Liver (tissue), 9 donors: ENCODE measurements around the gene TTC22. TPM values are rescaled to one million over a fixed set of nuclear protein-coding genes. Genes with fewer than 3 reads are reported as not detected.

Experiments
- DNase-seq: peaks from one replicate; pipeline ENCODE4 v3.0.0-alpha.2; 2017; ENCODE audit warnings: low spot score
- H3K27ac ChIP-seq, 2 donors: one replicate each; pipeline ENCODE4 v1.7.0; 2013; ENCODE audit warnings: inconsistent platforms in 2 of 2, low read length in 2 of 2, control low read depth in 1 of 2, low read depth in 1 of 2, mild to moderate bottlenecking in 1 of 2
- H3K27me3 ChIP-seq, 4 donors: one replicate each; pipeline versions ENCODE4 v1.6.1 to v1.7.0; 2013; ENCODE audit warnings: low read length in 3 of 4, inconsistent platforms in 1 of 4, mild to moderate bottlenecking in 1 of 4, moderate library complexity in 1 of 4; ENCODE audit not compliant: control insufficient read depth in 4 of 4, insufficient read depth in 4 of 4
- H3K36me3 ChIP-seq, 4 donors: one replicate each; pipeline versions ENCODE4 v1.6.1 to v1.7.0; 2013; ENCODE audit warnings: low read length in 3 of 4, mild to moderate bottlenecking in 3 of 4, low read depth in 1 of 4, moderate library complexity in 1 of 4; ENCODE audit not compliant: control insufficient read depth in 4 of 4, insufficient read depth in 3 of 4
- H3K4me1 ChIP-seq, 4 donors: one replicate each; pipeline versions ENCODE4 v1.6.1 to v1.7.0; 2013; ENCODE audit warnings: low read length in 3 of 4, mild to moderate bottlenecking in 3 of 4, moderate library complexity in 1 of 4; ENCODE audit not compliant: control insufficient read depth in 4 of 4, insufficient read depth in 4 of 4
- H3K4me3 ChIP-seq, 3 donors: one replicate each; pipeline versions ENCODE4 v1.6.1 to v1.7.0; 2013; ENCODE audit warnings: low read length in 3 of 3, control low read depth in 1 of 3, low read depth in 1 of 3, mild to moderate bottlenecking in 1 of 3
- H3K9ac ChIP-seq, 2 donors: one replicate each; pipeline ENCODE4 v1.7.0; 2013; ENCODE audit warnings: low read length in 2 of 2, mild to moderate bottlenecking in 2 of 2, moderate library complexity in 2 of 2, control low read depth in 1 of 2, low read depth in 1 of 2
- H3K9me3 ChIP-seq, 4 donors: one replicate each; pipeline versions ENCODE4 v1.6.1 to v1.7.0; 2013; ENCODE audit warnings: low read length in 3 of 4; ENCODE audit not compliant: control insufficient read depth in 4 of 4
- ATF3 ChIP-seq: IDR thresholded peaks from 2 replicates; pipeline ENCODE4 v1.6.1; 2016; ENCODE audit warnings: antibody characterized with exemption
- CTCF ChIP-seq: fragments of 150-350 bp; IDR thresholded peaks from 2 replicates; pipeline ENCODE4 v1.5.1; 2017; ENCODE audit warnings: improper control_type of control experiment, low read depth, low read length; ENCODE audit not compliant: missing input control
- EGR1 ChIP-seq, 2 donors: IDR thresholded peaks; 2 replicates each; pipeline ENCODE4 v1.6.1; 2016 to 2018; ENCODE audit warnings: antibody characterized with exemption in 2 of 2, low read depth in 2 of 2
- FOXA1 ChIP-seq: IDR thresholded peaks from 2 replicates; pipeline ENCODE4 v1.6.1; 2016; ENCODE audit warnings: antibody characterized with exemption
- FOXA2 ChIP-seq: IDR thresholded peaks from 2 replicates; pipeline ENCODE4 v1.6.1; 2016; ENCODE audit warnings: antibody characterized with exemption
- GABPA ChIP-seq, 2 donors: IDR thresholded peaks in 1 of 2; conservative IDR thresholded peaks in 1 of 2; 2 replicates each; pipeline ENCODE4 v1.6.1; 2016; ENCODE audit warnings: antibody characterized with exemption in 2 of 2, mild to moderate bottlenecking in 1 of 2, moderate library complexity in 1 of 2
- JUND ChIP-seq, 2 donors: IDR thresholded peaks; 2 replicates each; pipeline ENCODE4 v1.6.1; 2016; ENCODE audit warnings: antibody characterized with exemption in 2 of 2
- NR2F2 ChIP-seq: IDR thresholded peaks from 2 replicates; pipeline ENCODE4 v1.6.1; 2016; ENCODE audit warnings: antibody characterized with exemption
- RAD21 ChIP-seq, 2 donors: IDR thresholded peaks; 2 replicates each; pipeline ENCODE4 v1.6.1; 2016; ENCODE audit warnings: antibody characterized with exemption in 2 of 2, mild to moderate bottlenecking in 2 of 2
- REST ChIP-seq: IDR thresholded peaks from 2 replicates; pipeline ENCODE4 v1.6.1; 2016; ENCODE audit warnings: antibody characterized with exemption, mild to moderate bottlenecking
- RXRA ChIP-seq, 2 donors: IDR thresholded peaks; 2 replicates each; pipeline ENCODE4 v1.6.1; 2017 to 2018; ENCODE audit warnings: antibody characterized with exemption in 2 of 2, mild to moderate bottlenecking in 1 of 2
- SP1 ChIP-seq: IDR thresholded peaks from 2 replicates; pipeline ENCODE4 v1.6.1; 2018; ENCODE audit warnings: antibody characterized with exemption, mild to moderate bottlenecking
- TAF1 ChIP-seq: conservative IDR thresholded peaks from 2 replicates; pipeline ENCODE4 v1.6.1; 2016; ENCODE audit warnings: antibody characterized with exemption, mild to moderate bottlenecking
- YY1 ChIP-seq: IDR thresholded peaks from 2 replicates; pipeline ENCODE4 v1.6.1; 2016; ENCODE audit warnings: antibody characterized with exemption, mild to moderate bottlenecking
- ZBTB33 ChIP-seq: IDR thresholded peaks from 2 replicates; pipeline ENCODE4 v1.6.1; 2016; ENCODE audit warnings: antibody characterized with exemption
- WGBS: extraction: QIAGEN DNeasy Blood & Tissue Kit; methylation state at CpG from one replicate; pipeline ENCODE4 v1.1.7; 2013; 5-methylcytosine and 5-hydroxymethylcytosine counted together
- polyA plus RNA-seq, 2 donors: library from polyadenylated mRNA; stranded (reverse) in 1 of 2; unstranded in 1 of 2; fragments of 200-250 nt in 1 of 2; fragments of >200 nt in 1 of 2; fragmentation: Nextera tagmentation in 1 of 2; extraction: Ambion mirVana in 1 of 2; gene quantifications; one replicate each; pipeline versions ENCODE4 v1.2.1 to v1.2.3, GENCODE V29; 2013 to 2015
- total RNA-seq, 2 donors: library from RNA; depleted of rRNA; stranded (reverse); fragments of >200 nt; gene quantifications; one replicate each; pipeline ENCODE4 v1.2.3, GENCODE V29; 2014
- TF ChIP-seq, protein P1 (sequence below): IDR thresholded peaks from 2 replicates; pipeline ENCODE4 v1.6.1; 2016; ENCODE audit warnings: antibody characterized with exemption
- donor health status: healthy.
- donor health status: healthy.
- donor health status: healthy.
- donor health status: healthy.
- donor health status: healthy.

TTC22 gene
- total and polyA plus RNA-seq, 4 donors: 0.96 to 3.5 (median 2.3) TPM

DNA sequence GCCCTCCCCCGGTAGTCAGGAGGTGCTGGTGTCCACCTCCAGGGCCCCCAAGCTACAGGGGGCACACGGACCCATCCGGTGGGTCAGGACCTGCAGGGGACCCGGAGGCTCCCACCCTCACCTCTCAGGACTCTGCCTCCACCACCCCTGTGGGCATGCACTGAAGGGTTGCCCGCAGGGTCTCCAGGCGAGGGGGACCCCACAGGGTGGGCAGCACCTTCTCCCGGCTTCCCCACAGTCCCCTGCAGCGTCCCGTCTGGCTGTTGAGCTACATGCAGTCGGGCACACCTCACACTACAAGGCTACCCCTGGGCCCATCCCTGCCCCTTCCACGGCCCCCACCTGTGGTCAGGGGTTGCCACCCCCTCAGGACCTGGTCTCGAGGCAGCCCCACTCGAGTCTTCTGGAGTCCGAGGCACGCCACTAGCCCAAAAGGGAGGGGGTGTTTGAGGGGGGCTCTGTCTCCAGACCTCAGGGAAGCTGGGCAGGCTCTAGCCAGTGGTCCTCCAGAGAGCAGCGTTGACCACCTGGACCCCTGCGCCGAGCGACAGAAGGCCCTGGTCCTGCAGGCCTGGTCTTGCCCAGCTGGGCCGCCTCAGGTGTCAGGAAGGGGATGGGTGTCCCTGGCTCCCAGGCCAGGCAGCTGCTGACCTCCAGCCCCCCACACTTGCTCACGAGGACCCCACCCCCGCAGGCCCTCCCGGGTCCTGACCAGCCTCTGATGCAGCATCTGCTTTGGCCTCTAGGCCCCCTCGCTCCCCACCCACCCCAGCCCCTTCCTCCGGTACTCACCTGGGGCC is 46.4 kb downstream of the TTC22 start:
- DNase-seq: no peak

More for the DNA sequence above, 46.4 kb downstream of the TTC22 start:
- Histone ChIP-seq H3K36me3 (peaks cover 0 to 18% (median 6%) of the 10 kb centered on the region in 4 donors), H3K4me1 (no peaks in the 10 kb centered on the region), H3K4me3 (no peak overlapping the region), H3K27ac (no peak overlapping the region), H3K27me3 (no peaks in the 10 kb centered on the region), H3K9ac (no peak overlapping the region), H3K9me3 (no peaks in the 10 kb centered on the region)
- 92% methylated on average over 25 of the region's 25 CpGs for WGBS
- TF ChIP-seq JUND (IDR thresholded peaks at IDR 0.05): no peak
- TF ChIP-seq SP1: no peak
- TF ChIP-seq FOXA2: no peak
- TF ChIP-seq RAD21 (IDR thresholded peaks at IDR 0.05): no peak
- TF ChIP-seq RXRA (IDR thresholded peaks at IDR 0.05): no peak
- TF ChIP-seq FOXA1: no peak
- TF ChIP-seq CTCF: no peak
- no peak for TF ChIP-seq ATF3
- no peak for TF ChIP-seq REST
- no peak for TF ChIP-seq NR2F2
- no peak for TF ChIP-seq YY1
- no peak for TF ChIP-seq TAF1
- TF ChIP-seq ZBTB33: no peak
- TF ChIP-seq EGR1 (IDR thresholded peaks at IDR 0.05; ENCODE audit: low read depth in 2 of 2): no peak
- TF ChIP-seq GABPA (IDR thresholded peaks at IDR 0.05 in 1 of 2, conservative IDR thresholded peaks at IDR 0.05 in 1 of 2): no peak
- TF ChIP-seq, protein P1, sequence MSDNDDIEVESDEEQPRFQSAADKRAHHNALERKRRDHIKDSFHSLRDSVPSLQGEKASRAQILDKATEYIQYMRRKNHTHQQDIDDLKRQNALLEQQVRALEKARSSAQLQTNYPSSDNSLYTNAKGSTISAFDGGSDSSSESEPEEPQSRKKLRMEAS: no peak
